Activated gamma-delta T cell treated with Interleukin-2 at 50 U/mL for 16 hours (primary cell): ENCODE results near the gene INO80B.
"Not testable (repeated sequence)": the region's sequence is repeated elsewhere in the genome, so short reads cannot be mapped to it uniquely, and the experiment has no call there.

Source experiments
- DNase-seq: peaks from one replicate; pipeline ENCODE4 v3.0.0-alpha.2; 2020

INO80B gene

DNA sequence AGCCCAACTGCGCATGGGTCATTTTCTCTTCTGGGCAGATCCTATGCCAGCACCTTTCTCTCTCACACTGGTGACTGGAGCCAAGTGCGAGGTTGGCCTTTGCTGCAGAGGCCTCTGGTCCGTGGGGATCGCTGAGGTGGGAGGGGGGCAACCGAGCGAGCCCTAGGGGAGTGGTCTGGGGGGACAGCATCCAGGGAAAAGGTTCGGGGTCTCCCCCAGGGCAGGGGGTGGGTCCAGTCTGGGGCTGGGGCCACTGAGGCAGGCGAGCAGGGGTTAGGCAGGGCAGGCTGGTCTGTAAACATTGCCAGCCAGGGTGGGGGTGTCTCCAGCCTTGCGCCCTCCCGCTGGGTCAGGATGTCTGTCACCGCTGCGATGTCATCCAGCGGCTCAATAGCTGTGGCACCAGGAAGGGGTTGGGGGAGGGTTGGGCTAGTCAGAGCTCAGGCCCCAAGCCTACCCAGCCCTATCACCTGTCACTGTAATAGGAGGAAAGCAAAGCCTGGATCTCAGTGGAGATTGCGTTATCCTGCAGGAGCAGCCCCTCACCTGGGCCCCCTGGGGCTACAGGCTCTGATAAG is 28.6 kb upstream of the INO80B start:
- DNase-seq: no peak

DNA sequence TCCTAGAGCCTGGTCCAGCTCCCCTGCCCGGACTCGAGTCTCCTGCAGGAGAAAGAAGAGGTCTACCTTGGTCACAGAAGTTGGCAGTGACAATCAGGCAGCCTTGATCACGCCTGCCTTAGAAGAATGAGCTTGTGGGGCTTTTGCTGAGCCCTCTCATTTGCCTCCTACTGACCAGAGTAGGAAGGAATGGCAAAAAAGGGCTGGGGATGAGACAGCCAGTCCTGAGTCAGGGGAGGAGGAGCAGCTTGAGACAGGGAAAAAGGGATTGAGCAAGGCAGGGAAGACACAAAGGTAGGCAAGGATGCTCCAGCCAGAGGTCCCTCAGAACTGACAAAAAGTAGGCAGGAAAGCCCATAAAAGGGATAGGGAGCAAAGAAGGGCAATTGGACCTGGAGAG is 27.3 kb upstream of the INO80B start:
- DNase-seq: no peak

DNA sequence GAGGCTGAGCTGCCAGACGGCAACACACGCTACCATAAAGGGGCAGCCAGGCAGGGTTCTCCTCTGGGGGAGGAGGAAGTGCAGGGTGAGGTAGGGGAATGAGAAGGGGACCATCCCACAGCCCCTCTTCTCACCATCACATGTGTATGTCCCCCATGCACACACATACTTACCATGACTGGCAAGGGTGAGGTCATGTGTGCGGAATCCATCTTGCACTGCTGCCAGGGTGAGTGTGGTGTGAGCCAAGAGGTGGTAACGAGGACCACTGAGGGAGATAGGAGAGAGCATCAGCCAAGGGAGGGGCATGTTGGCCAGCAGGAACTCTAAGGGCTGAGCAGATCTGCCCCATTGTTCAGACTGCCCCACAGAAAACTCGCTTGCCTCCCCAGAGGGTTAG is 26.2 kb upstream of the INO80B start:
- no peak for DNase-seq

DNA sequence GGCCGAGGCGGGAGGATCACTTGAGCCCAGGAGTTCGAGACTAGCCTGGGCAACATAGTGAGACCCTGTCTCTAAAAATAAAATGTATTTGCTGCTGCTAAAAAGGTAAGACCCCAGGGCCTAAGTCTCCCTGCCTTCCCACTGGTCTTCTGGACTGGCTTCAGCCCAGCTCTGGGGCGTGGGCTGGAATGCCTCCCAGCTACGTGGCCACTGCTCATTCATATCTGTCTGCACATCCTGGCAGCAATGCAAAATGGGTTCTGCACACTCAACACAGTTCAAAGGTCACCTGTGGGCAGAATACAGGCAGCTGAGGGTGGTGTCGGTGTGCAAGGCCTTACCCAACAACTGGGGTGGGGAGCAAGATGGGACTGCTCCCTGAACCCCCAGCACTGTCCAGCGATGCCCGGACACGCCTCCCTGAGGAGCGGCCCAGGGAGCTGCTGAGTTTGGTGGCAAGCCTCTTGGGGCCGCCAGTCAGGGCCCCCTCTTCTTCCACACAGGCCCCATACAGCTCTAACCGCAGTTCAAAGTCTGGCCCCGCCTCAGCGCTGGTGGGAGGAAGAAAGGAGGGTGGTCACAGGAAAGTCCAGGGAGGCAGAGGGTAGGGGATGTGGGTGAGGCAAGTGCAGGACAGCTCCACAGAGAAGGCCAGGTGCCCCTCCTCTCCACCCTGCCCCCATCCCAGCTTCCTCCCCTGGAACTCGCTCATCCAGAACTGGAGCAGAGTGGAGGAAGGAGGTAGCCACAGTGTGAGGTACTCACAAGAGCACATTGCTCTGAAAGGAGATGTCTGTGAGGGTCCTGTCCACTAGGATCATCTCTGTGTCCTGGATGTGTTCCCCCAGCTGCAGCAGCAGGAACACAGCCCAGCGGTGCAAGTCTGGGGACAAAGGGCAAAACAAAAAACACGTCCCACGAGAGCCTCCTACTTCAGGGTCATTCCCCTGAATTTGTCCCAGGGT is 25.1 kb upstream of the INO80B start:
- DNase-seq: no peak

DNA sequence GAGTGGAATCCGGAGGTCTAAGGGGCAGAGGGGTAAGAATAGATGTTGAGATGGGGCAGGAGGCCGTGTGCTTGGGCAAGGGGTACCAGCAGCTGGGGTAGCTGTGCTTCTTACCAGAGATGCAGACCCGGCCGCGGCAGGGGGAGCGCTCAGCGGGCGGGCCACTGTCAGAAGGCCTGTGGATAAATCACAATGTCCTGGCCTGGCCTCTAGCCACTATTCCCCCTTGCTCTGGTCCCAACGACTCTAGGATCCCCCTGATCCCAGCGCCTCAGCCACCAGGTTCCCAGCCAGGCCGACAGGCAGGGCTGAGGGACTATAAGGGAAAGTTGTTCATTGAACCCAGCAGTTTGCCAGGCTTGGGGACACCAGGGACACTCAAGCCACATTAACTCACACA is 24.4 kb upstream of the INO80B start:
- DNase-seq: no peak

DNA sequence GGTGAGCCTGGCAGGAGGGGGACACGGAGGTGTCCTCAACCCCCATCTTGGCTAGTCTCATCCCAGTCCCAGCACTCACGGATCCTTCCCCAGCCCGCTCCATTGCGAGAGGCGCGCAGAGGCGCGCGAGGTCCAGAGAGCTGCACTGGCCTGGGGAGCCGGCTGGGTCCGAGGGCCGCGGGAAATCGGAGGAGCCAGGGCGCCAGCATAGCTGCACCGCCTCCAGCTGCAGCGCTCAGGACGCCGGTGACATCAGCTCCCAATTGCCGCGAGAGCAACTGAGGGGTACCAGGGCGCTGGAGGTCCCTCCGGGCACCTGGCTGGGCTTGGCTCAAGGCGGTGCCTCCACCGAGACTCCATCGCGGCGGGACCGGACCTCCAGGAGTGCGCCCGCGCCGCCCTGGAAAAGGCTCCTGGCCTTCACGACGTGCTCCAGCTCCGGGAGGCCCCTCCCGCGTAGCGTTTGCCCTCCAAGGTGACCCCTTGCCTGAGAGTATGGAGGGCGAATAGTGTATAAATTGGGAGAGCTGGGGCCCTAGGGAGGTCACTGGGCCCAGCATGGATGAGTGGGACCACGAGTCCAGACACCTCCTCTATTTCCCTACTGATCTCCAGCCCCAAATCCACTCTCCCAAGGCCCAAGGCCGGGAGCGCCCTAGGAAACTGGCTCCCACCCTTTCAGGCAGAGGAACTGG is 18.6 kb upstream of the INO80B start:
- no peak for DNase-seq

DNA sequence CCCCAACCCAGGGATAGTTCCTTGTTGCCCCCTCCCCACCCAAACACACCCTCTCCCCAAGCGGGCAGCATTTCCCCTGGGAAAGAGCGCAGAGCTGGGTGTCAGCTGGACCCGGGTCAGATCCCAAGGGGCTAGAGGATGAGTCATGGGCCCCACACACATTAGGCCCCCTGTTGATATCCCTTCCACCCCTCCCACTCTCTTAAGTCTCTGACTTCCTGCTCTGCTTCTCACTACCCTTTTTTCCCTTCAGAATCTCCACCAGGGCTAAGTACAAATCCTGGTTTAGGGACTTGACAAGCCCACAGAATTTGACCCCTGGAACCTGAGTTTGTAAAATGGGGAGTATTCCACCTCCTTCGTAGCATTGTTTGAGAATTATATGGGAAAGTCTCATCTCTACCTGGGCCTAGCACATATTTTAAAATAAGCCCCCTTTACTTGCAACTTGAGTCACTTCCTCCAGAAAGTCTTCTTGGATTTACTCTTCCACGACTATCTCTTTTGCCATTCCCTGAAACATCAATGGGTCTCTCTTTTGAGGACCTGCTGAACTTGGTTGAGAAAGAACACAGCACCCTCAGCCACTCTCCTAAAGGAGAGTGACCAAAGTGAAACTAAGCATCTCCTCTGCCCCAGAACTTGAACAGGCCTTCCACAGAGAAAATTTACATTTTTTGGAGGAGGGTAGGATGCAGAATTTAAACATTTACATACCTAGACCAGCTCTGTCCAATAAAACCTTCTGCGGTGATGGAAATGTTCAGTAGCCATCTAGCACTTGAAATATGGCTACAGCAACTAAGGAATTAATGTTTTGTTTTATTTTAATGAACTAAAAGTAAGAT is 17.8 kb upstream of the INO80B start:
- no peak for DNase-seq

DNA sequence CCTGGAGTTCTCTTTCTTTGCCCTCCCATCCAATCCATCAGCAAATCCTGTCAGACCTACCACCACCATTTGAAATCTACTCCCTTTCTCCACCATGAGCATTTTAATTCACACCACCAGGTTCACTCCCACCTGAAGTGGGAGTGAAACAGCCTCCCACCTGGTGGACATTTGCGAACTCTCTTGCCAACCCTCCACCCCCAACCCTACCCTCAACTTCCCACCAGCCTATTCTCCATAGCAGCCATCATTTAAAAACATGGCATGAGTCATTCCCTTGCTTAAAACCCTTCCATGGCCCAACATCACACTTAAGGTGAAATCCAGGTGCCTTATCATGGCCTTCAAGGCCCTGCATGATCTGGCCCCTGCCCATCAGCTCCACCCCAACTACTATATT is 16.6 kb upstream of the INO80B start:
- DNase-seq: no peak

DNA sequence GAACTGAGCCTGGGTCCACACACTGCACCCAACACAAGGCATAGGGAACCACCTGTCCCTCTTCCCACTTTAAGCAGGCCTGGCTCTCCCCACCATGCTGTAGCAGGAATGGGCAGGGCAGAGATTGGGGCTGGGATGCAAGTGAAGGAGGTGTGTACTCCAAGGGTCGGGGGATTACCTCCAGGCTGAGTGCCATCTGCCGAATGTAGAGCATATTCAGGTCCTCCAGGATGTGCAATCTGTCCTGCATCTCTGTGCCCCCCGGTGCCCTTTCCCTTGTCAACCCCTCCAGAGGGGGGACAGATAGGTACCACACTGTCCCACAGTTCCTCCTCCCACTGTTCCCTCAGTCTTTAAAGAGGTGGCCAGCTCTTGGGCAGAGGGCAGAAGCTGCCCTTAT is 15.5 kb upstream of the INO80B start:
- no peak for DNase-seq

DNA sequence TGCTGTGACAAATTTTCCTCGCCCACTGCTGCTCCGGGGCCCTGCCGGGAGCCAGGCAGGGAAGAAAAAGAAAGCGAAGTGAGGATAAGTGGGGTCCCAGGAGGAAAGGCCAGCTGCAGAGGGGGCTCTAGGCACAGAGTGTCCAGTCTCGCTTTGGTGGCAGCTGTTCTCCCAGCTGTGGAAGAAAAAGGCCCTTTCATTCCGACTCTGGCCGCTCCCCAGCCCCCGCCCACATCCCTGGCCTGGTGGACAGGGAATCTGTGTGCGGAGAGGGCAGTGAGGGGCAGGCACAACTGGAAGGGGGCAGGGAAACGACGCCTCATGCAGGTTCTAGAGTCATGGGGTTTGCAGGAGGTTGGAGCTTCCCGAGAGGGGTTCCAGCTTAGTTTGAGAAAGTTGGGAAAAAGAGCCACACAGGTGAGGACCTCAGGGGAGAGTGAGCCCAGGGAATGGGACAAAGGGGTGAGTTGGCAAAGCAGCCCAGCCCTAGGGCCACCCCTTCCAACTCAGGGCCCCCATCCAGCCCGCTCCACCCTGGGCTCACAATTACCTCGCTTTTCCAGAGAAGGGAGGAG is 15.0 kb upstream of the INO80B start:
- DNase-seq: no peak

DNA sequence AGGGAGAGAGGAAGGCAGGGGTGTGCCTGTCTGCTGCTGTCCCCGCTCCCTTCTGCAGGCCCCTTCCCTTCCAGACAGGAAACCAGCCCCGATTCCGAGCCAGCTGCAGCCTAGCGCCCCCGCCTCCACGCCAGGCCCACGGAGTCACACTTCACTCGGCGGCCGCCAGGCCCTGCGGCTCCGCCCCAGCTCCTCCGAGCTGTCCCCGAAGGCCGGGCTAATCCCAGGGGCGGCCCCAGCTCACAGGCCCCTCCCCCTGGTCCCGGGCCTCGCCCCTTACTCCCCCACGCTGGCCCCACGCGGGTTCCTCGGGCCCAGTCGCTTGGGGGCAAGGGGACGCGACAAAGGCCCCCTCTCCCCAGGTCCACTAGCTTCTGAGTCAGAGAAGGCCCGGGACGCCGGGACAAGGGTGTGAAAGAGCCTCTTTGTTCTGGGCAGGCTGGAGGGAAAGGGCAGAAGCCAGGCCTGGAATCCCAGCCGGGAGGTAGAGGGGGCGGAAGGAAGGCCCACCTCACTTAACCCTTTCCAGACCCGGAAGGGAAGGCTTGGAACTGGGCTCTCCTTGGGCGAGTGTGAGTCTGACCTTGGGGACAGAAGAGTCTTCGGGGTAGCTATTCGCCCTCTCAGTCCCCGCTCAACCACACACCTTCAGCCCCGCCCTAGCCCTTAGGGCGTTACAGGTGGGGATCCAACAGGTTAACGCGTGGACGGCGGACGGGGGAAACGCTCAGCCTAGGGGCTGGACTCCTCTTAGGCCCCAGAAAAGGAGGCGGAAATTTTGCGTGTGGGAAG is 14.3 kb upstream of the INO80B start:
- DNase-seq: peak; percentile 33

DNA sequence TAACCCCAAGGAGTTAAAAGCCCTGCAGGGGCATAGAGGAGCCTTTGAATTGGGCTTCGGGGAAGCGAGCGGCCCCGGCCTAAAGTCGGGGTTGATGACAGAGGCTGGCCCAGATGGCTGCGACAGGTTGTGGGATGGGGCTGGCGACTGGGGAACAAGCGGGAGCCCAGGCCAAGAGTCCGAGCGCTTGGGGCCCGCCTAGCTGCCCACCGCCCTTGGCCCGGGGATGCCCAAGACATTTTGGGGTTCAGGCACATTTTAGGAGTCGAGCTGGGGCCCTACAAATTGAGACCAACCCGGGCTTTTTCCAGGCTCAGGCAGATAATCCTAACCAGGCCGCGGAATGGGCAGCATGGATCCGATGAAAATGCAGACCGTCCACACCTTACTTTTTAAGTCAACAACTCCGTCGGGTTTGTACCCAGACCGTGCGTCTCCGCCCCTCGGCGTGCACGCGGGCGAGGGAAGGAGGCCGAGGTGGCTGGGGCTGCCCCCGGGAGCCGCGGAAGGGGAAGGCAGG is 13.7 kb upstream of the INO80B start:
- DNase-seq: no peak

DNA sequence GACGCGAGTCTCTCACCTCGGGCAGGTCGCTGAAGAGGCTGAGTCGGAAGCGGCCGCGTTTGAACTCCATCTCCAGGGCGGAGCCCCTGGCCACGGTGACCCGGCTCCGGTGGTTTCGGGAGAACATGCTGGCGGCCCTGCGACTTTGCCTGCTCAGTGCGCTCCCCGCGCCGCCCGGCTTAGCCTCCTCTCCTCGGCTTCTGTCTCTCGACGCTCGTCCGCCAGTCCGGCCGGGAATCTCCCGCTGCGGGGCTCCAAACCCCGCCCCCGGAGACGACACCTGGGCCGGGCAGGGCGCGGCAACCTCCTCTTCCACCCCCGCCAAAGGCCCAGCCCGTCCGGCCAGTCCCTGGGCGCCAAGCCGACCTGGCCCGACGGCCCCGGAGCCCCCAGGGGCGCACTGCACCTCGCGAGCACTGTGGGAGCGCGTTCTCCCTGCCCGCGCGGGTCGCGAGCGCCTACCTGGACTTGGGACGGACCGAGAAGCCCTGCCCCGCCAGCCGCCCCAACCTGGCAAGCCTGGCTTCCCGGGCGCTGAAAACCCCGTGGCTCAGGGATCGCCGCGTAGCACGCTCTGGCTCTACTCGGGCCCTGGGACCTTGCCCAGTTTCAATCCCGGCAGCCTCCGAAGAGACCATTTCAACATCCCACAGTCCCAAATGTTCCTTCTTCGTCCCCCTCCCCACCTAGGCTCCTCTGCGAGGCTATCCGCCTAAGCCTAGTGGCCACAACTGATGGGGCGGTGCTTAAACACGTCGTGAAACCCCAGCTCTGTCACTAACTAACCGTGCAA is 13.0 kb upstream of the INO80B start, which contains the start of gene RTKN:
Gene RTKN, minus strand, starts transcription at position 248 of the 793 bp plus-strand sequence. Its CDS starts 121 bp downstream, at position 127.
- DNase-seq: peak; percentile 21

DNA sequence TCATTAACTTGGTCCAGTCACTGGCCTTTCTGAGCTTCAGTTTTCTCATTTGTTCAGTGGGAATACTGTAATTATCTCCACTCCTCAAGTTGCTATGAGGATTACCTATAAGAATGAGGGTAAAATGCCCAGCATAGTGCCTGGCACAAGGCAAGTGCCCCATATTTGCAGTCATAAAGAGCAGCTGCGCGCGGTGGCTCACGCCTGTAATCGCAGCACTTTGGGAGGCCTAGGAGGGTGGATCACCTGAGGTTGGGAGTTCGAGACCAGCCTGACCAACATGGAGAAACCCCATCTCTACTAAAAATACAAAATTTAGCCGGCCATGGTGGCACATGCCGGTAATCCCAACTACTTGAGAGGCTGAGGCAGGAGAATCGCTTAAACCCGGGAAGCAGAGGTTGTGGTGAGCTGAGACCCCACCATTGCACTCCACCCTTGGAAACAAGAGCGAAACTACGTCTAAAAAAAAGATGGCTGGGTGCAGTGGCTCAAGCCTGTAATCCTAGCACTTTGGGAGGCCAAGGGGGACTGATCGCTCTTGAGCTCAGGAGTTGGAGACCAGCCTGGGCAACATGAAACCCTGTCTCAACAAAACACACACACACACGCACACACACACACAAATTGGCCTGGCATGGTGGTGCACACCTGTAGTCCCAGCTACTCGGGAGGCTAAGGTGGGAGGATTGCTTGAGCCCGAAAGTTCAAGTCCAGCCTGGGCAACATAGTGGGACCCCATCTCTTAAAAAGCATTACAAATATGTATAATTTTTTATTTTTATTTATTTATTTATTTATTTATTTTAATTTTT is 12.2 kb upstream of the INO80B start:
- not testable (repeated sequence) for DNase-seq

DNA sequence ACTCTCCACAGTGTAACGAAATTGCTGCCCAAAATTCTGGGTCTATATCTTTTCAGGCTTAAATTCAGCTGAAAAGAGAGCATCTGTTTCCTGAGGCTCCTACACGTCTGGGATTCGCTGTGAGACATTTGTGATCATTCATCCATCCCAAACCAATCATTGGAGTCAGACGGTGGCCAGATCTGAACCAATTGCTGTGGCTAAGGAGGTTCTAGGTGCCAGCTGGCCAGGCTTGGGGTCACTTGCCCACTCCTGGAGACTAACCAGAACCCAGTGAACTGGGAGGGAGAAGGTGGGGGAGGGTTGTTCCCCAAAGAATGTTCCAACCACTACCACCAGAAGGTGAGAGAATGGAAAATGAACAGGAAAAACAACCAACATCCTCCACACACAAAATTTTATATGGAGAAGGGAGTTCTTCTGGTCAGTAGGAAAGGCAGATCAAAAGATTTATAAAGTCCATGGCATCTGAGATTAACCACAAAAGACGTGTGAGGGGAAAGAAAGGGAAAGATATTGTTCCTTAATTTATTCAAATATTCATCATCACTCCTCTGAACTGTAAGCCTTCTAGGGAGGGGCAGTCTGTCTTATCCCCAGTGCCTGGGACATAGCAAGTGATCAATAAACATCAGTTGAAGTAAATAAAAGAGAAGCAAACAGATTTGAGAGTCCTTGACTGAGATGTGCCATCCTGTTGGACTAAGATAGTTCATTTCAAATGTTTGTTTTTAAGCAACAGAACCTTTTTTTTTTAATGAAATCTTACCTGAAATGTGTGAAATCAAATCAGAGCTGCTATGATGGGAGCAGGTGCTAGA is 10.2 kb upstream of the INO80B start:
- no peak for DNase-seq

DNA sequence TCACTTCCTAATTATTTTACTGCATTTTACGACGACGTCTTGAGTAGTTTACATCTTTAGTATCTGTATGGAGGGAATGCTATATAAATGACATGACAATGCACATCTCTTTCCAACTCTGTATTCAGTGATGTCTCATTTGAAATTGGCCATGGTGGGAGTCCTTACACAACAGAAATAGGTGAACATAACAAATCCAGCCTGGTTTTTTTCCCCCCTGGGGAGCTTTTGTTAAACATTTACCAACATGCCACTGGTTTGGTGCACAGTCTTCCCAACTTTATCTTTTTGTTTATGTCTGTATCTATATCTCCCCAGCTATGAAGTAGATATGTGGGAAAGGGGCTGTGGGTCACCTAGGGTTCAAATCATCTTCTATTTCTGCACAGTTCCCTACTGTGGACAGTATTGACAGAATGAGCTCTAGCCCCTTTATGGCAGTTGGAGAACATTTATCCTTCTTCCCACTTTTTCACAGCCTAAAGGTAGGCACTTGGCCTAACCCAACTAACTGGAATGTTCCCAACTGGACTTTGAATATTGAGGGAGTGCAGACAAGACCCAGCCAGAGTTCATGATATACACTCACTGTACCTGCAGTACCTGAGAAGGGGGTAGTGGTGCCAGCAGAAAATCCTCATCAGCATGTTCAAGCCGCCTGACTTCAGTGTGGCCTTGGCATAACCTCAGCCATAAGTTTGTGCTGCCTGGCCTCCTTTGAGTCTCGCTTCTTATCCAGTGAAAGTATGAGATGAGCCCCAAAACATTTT is 7.5 kb upstream of the INO80B start:
- DNase-seq: no peak

DNA sequence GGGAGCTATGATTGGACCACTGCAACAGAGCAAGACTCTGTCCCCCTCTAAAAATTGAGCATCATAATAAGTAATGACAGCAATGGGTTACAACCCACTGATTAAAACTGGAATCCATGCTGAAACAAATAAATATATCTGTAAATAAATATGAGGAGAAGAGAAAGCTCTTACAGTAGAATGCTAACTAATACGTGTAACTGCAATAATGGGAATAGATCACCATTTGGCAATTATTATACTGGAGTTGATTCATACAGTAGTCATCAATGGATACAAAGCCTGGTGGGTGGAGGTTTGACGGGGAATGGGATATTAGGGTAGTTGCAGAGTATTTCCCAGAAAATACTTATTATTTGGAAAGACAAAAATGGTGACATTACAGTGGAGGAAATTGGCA is 6.1 kb upstream of the INO80B start:
- DNase-seq: no peak
